ENCODE data around the gene GALNT2.

DNA sequence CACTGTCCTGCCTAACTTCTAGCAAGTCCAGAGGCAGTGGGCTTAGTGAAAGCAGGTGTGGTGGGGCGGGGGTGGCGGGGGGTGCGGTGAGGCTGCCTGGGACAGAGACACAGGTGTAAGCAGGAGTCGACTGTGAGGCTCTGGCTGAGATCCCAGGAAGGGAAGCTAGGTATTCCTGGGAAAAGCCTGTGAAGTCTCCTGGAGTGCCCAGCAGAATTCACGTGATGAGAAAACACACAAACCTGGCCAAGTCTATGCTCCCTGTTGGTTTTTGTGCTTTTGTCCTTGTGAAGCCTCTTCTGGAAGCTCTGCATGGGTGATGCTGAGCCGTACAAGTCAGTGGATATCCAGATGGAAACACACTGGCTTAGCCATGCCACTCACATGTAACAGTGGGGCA, 5.3 kb downstream of the GALNT2 start:
- TF ChIP-seq, protein P1, sequence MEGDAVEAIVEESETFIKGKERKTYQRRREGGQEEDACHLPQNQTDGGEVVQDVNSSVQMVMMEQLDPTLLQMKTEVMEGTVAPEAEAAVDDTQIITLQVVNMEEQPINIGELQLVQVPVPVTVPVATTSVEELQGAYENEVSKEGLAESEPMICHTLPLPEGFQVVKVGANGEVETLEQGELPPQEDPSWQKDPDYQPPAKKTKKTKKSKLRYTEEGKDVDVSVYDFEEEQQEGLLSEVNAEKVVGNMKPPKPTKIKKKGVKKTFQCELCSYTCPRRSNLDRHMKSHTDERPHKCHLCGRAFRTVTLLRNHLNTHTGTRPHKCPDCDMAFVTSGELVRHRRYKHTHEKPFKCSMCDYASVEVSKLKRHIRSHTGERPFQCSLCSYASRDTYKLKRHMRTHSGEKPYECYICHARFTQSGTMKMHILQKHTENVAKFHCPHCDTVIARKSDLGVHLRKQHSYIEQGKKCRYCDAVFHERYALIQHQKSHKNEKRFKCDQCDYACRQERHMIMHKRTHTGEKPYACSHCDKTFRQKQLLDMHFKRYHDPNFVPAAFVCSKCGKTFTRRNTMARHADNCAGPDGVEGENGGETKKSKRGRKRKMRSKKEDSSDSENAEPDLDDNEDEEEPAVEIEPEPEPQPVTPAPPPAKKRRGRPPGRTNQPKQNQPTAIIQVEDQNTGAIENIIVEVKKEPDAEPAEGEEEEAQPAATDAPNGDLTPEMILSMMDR (IDR thresholded peaks at IDR 0.05) = no peak
- TF ChIP-seq CEBPB (IDR thresholded peaks at IDR 0.05) = no peak
- no peak for TF ChIP-seq KDM5A (IDR thresholded peaks at IDR 0.05)
- TF ChIP-seq MAFK (IDR thresholded peaks at IDR 0.05; ENCODE audit: partially characterized antibody) = no peak
- no peak for TF ChIP-seq POLR2A (IDR thresholded peaks at IDR 0.05; ENCODE audit: low read length)
- TF ChIP-seq, protein P2, sequence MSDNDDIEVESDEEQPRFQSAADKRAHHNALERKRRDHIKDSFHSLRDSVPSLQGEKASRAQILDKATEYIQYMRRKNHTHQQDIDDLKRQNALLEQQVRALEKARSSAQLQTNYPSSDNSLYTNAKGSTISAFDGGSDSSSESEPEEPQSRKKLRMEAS (IDR thresholded peaks at IDR 0.05) = no peak
- TF ChIP-seq HOXB5 (CRISPR knock-in tag; IDR thresholded peaks at IDR 0.05) = no peak
- no peak for TF ChIP-seq NR3C1 (IDR thresholded peaks at IDR 0.05)
- TF ChIP-seq MYC (IDR thresholded peaks at IDR 0.05; ENCODE audit: borderline replicate concordance, low read length) = no peak
- TF ChIP-seq MAZ (IDR thresholded peaks at IDR 0.05; ENCODE audit: borderline replicate concordance, low read depth, low read length) = no peak
- no peak for TF ChIP-seq TP53 (CRISPR knock-in tag; IDR thresholded peaks at IDR 0.05)

Measured in A549 (cell line).